ENCODE data around the gene SKA2.

The SKA2 gene

GRCh38 chr17:59154292-59154720 is 680 bp downstream of the SKA2 start:
- in situ Hi-C loops (cut with MboI; ENCODE audit: low sequenced_read_pairs, unreplicated experiment): no loop called here
- peak; percentile 28 for DNase-seq (ENCODE audit: low spot score)
- TF ChIP-seq CTCF (IDR thresholded peaks at IDR 0.05; ENCODE audit: borderline replicate concordance, control extremely low read depth, extremely low read depth, insufficient read depth, missing control alignments): no peak

DNA sequence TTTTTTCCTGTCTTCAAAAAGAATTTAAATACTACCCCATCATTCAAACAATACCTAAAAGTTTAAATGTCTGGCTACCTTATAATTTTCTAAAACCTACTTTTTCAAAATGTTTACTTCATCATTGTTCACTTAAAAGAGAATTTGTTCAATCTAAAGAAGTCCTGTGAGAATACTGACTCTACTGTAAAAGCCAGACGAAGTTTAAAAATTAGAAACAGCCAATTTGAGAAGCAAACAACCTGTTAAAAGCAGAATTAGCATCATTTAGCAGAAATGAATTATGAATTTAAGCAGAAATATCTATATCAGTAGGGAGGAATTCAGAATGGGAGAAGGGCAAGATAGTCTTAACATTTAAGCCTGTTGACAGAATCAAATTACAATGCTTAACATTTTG is 2.1 kb downstream of the SKA2 start:
- in situ Hi-C loops (cut with MboI; ENCODE audit: low sequenced_read_pairs, unreplicated experiment): no loop called here
- no peak for TF ChIP-seq CTCF (IDR thresholded peaks at IDR 0.05; ENCODE audit: borderline replicate concordance, control extremely low read depth, extremely low read depth, insufficient read depth, missing control alignments)
- no peak for DNase-seq (ENCODE audit: low spot score)

DNA sequence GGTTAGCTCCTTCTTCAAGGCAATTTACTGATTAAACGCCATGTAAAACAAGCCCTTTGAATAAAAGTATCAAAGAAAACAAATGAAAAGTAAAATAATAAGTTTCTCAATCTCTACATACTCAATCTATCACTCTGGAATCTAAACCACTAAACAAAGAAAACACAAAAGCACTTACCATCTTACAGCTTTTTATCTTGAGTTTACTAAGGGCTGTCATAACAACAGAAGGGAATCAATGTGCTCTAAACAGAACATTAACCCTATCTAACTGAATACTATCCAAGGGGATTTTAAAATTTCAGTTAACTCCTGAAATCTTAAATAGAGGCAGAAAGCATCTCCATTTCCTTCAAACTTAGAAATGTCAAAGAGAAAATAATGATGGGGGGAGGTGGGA is 3.4 kb downstream of the SKA2 start:
- in situ Hi-C loops (cut with MboI; ENCODE audit: low sequenced_read_pairs, unreplicated experiment): no loop called here
- DNase-seq (ENCODE audit: low spot score): no peak
- no peak for TF ChIP-seq CTCF (IDR thresholded peaks at IDR 0.05; ENCODE audit: borderline replicate concordance, control extremely low read depth, extremely low read depth, insufficient read depth, missing control alignments)

DNA sequence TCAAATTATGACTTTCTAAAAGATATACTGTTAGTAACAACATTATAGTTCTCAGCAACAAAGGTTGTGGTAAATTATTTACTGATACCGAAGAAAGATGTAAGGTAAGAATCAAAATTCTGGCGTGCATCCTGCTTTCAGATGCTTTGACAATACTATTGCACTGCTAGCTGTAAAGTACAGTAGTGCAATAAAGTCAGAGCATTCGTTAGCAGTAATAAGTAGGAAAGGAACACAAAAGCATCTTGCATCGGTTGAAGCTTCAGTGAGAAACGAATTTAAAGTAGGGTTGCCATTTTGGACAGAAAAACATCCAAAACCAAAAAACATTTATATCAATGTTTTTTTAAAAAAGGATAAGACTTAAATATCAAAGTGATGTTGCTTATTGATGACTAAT is 4.0 kb downstream of the SKA2 start:
- no peak for TF ChIP-seq CTCF (IDR thresholded peaks at IDR 0.05; ENCODE audit: borderline replicate concordance, control extremely low read depth, extremely low read depth, insufficient read depth, missing control alignments)
- no peak for DNase-seq (ENCODE audit: low spot score)
- in situ Hi-C loops (cut with MboI; ENCODE audit: low sequenced_read_pairs, unreplicated experiment): no loop called here

DNA sequence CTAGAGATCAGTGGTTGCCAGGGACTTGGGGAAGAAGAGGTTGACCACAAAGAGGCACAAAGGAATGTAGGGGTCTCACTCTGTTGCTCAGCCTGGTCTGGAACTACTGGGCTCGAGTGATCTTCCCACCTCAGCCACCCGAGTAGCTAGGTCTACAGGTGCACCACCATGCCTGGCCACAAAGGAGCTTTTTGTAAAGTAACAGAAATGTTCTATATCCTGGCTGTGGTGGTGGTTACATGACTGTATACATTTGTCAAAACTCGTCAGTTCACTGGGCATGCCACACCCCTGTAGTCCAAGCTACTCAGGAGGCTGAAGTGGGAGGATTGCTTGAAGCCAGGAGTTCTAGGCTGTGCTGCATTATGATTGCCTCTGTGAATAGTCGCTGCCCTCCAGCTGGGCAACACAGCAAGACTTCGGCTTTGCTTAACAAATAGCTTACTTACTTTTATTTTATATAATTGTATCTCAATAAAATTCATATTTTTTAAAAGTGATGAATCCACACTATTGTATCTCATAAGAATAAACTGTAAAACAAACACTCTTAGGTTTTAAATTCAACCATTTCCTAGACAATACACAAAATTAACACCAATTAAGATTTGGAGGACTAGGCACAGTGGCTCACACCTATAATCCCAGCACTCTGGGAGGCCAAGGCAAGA is 5.0 kb downstream of the SKA2 start:
- no peak for TF ChIP-seq CTCF (IDR thresholded peaks at IDR 0.05; ENCODE audit: borderline replicate concordance, control extremely low read depth, extremely low read depth, insufficient read depth, missing control alignments)
- in situ Hi-C loops (cut with MboI; ENCODE audit: low sequenced_read_pairs, unreplicated experiment): no loop called here
- DNase-seq (ENCODE audit: low spot score): no peak

DNA sequence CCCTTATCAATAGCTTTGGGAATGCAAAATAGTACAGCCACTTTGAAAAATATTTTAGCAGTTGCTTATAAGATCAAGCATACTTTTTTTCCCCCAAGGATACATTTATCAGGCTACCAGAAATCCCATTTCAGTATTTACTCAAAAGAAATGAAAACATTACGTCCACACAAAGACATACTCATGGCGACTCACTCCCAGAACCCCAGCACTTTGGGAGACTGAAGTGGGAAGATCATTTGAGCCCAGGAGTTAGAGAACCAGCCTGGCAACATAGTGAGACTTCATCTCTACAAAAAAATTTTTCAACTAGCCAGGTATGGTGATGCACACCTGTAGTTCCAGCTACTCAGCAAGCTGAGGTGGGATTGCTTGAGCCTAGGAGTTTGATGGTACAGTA is 5.9 kb downstream of the SKA2 start:
- in situ Hi-C loops (cut with MboI; ENCODE audit: low sequenced_read_pairs, unreplicated experiment): no loop called here
- no peak for TF ChIP-seq CTCF (IDR thresholded peaks at IDR 0.05; ENCODE audit: borderline replicate concordance, control extremely low read depth, extremely low read depth, insufficient read depth, missing control alignments)
- no peak for DNase-seq (ENCODE audit: low spot score)
